Mucosa of descending colon (tissue), 3 donors: ENCODE results near the gene PSMC5. TPM values are rescaled to one million over a fixed set of nuclear protein-coding genes. Genes with fewer than 3 reads are reported as not detected.
"Not testable (repeated sequence)": the region's sequence is repeated elsewhere in the genome, so short reads cannot be mapped to it uniquely, and the experiment has no call there.

ENCODE experiments used
- ATAC-seq: fragments of 200-7000 bp; cut with Tn5 transposase; one replicate; pipeline ENCODE4 v1.9.1; 2020; ENCODE audit warnings: mild to moderate bottlenecking, moderate library complexity
- DNase-seq, 3 donors: peaks; one replicate each; pipeline ENCODE4 v3.0.0-alpha.2; 2020
- H3K36me3 ChIP-seq: fragments of 200-600 bp; one replicate; pipeline ENCODE4 v1.8.0; 2021; ENCODE audit warnings: low read depth, mild to moderate bottlenecking
- H3K4me1 ChIP-seq: fragments of 200-600 bp; one replicate; pipeline ENCODE4 v1.8.0; 2021; ENCODE audit warnings: low read depth, mild to moderate bottlenecking
- H3K4me3 ChIP-seq: fragments of 200-600 bp; one replicate; pipeline ENCODE4 v1.8.0; 2021; ENCODE audit warnings: mild to moderate bottlenecking
- H3K9me3 ChIP-seq: fragments of 200-600 bp; one replicate; pipeline ENCODE4 v1.8.0; 2021; ENCODE audit warnings: mild to moderate bottlenecking
- intact Hi-C, 2 donors: fragments of 100-400 bp; cut with DNase I in 1 of 2; cut with micrococcal nuclease in 1 of 2; formaldehyde crosslinking; loops; one replicate each; pipeline versions ENCODE4 v1.11.0 to v1.11.1; 2022; cut with DNase I, micrococcal nuclease
- total RNA-seq, 3 donors: library from RNA; stranded (reverse); fragmentation: NEBNext Ultra II Directional in 2 of 3; extraction: Animal tissue kit (Norgen Biotek cat#: 25700) in 2 of 3; gene quantifications; one replicate each; pipeline versions ENCODE4 v1.2.1 to v1.2.4, GENCODE V29; 2021 to 2023
- TF ChIP-seq, protein P1 (sequence below): fragments of 200-600 bp; IDR thresholded peaks from one replicate; pipeline ENCODE4 v1.8.0; 2022; ENCODE audit warnings: antibody characterized with exemption, mild to moderate bottlenecking
- donor health status: DM: no; HTN: no; CAD: no; lungs with moderate emphysema.
- donor health status: DM: no; HTN: no; CAD: no.
- donor health status: DM: no; HTN: yes; CAD: no.

The PSMC5 gene
- total RNA-seq, 3 donors from 2014 or later = 73.3 to 151 (median 96.4) TPM

DNA sequence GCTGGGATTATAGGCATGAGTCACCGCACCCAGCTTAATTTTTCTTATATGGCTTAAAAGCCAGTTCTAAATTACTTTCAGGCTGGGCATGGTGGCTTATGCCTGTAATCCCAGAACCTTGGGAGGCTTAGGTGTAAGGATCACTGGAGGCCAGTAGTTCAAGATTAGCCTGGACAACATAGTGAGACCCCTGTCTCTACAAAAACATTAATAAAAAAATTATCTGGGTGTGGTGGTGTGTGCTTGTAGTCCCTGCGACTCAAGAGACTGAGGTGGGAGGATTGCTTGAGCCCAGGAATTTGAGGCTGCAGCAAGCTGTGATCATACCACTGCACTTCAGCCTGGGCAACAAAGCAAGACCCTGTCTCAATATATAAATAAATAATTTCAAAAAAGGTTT lies 26.0 kb downstream of the PSMC5 start:
- Histone ChIP-seq H3K4me1 (no peaks in the 10 kb centered on the region), H3K4me3 (no peak overlapping the region), H3K36me3 (no peaks in the 10 kb centered on the region), H3K9me3 (no peaks in the 10 kb centered on the region)
- DNase-seq = no peak
- intact Hi-C loops = no loop called here
- TF ChIP-seq, protein P1, sequence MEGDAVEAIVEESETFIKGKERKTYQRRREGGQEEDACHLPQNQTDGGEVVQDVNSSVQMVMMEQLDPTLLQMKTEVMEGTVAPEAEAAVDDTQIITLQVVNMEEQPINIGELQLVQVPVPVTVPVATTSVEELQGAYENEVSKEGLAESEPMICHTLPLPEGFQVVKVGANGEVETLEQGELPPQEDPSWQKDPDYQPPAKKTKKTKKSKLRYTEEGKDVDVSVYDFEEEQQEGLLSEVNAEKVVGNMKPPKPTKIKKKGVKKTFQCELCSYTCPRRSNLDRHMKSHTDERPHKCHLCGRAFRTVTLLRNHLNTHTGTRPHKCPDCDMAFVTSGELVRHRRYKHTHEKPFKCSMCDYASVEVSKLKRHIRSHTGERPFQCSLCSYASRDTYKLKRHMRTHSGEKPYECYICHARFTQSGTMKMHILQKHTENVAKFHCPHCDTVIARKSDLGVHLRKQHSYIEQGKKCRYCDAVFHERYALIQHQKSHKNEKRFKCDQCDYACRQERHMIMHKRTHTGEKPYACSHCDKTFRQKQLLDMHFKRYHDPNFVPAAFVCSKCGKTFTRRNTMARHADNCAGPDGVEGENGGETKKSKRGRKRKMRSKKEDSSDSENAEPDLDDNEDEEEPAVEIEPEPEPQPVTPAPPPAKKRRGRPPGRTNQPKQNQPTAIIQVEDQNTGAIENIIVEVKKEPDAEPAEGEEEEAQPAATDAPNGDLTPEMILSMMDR = no peak
- no peak for ATAC-seq

DNA sequence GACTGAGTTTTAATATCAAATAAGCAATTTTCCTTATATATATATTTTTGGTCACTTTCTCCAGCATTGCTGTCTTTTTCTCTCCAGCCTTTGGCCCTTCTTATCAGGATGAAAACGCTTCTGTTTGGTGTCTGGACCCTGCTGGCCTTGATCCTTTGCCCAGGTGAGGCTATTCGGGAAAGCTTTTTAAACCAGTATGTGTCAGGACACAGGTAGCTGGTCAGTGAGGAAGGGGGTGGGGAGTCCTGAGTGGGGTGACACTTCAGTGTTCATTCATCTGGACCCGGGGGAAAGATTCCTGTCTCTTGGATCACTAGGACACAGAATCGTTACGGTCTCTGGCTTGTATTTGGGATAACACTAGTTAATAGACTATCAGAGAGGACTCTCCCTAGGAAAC lies 27.5 kb downstream of the PSMC5 start:
- Histone ChIP-seq H3K9me3 (no peaks in the 10 kb centered on the region), H3K4me1 (no peaks in the 10 kb centered on the region), H3K4me3 (no peak overlapping the region), H3K36me3 (no peaks in the 10 kb centered on the region)
- TF ChIP-seq, protein P1 = no peak
- intact Hi-C loops = no loop called here
- ATAC-seq = no peak
- no peak for DNase-seq

DNA sequence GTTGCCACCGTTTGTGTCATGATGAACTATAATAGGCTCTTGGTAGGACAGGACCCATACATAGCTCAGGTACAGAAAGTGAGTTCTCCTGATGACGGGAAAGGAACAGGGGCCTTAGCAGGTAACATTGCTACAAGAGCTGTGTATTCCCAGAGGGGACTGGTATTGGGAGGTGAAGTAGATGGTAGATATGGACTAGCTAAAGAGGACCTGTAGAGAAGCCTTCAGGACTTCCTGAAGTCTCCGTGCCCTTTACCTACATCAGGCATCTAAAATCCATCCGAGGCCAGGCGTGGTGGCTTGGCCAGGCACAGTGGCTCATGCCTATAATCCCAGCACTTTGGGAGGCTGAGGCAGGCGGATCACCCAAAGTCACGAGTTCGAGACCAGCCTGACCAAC lies 28.0 kb downstream of the PSMC5 start:
- no peaks in the 10 kb centered on the region for H3K4me1 ChIP-seq
- ATAC-seq (no peak), DNase-seq (no peak)
- no peaks in the 10 kb centered on the region for H3K36me3 ChIP-seq
- intact Hi-C loops = no loop called here
- TF ChIP-seq, protein P1 = no peak
- no peaks in the 10 kb centered on the region for H3K9me3 ChIP-seq
- H3K4me3 ChIP-seq = no peak overlapping the region

DNA sequence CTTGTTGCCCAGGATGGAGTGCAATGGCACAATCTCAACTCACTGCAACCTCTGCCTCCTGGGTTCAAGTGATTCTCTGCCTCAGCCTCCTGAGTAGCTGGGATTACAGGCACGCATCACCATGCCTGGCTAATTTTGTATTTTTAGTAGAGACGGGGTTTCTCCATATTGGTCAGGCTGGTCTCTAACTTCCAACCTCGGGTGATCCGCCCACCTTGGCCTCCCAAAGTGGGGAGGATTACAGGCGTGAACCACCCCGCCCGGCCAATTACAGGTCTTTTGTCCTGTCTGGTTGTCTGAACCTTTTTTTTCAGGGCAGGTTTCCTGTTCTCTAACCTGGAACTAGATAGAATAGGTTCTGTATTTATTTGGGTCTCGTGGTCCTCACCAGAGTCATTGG lies 29.2 kb downstream of the PSMC5 start:
- H3K4me3 ChIP-seq, H3K4me1 ChIP-seq, ATAC-seq, H3K36me3 ChIP-seq, intact Hi-C loops, DNase-seq, H3K9me3 ChIP-seq: not testable (repeated sequence)

DNA sequence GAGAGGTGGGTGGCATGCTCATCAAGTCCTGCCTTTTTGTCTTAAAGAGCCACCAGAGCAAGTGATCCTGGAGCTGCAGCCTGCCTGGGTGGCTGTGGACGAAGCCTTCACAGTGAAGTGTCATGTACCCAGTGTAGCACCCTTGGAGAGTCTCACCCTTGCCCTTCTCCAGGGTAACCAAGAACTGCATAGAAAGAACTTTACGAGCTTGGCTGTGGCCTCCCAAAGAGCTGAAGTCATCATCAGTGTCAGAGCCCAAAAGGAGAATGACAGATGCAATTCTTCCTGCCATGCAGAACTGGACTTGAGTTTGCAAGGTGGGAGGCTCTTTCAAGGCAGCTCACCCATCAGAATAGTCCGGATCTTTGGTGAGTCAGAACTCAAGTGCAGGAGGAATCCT lies 32.0 kb downstream of the PSMC5 start:
- no peaks in the 10 kb centered on the region for H3K4me1 ChIP-seq
- ATAC-seq (no peak), DNase-seq (no peak)
- no peak overlapping the region for H3K4me3 ChIP-seq
- TF ChIP-seq, protein P1 = no peak
- intact Hi-C loops = no loop called here
- no peaks in the 10 kb centered on the region for H3K36me3 ChIP-seq
- H3K9me3 ChIP-seq = no peaks in the 10 kb centered on the region

DNA sequence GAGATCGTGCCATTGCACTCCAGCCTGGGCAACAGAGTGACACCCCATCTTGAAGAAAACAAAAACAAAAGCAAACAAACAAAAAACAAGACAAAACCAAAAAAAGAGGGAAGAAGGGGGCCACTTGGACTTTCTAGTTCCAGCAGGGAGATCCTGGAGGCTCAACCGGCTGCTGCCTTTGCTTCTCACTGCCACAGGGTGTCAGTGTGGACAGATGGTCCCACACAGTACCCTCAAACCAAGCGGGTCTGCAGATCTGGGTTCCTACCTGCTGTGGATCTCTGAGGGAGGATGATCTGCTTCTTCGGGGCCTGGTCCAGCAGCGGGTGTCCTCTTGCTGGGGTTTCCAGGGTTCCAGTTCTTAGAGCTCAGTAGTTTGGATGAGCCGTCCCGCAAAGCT lies 39.4 kb downstream of the PSMC5 start:
- H3K4me3 ChIP-seq, H3K9me3 ChIP-seq, intact Hi-C loops, H3K36me3 ChIP-seq, DNase-seq, H3K4me1 ChIP-seq: not testable (repeated sequence)
- peak; percentile 27 for ATAC-seq

DNA sequence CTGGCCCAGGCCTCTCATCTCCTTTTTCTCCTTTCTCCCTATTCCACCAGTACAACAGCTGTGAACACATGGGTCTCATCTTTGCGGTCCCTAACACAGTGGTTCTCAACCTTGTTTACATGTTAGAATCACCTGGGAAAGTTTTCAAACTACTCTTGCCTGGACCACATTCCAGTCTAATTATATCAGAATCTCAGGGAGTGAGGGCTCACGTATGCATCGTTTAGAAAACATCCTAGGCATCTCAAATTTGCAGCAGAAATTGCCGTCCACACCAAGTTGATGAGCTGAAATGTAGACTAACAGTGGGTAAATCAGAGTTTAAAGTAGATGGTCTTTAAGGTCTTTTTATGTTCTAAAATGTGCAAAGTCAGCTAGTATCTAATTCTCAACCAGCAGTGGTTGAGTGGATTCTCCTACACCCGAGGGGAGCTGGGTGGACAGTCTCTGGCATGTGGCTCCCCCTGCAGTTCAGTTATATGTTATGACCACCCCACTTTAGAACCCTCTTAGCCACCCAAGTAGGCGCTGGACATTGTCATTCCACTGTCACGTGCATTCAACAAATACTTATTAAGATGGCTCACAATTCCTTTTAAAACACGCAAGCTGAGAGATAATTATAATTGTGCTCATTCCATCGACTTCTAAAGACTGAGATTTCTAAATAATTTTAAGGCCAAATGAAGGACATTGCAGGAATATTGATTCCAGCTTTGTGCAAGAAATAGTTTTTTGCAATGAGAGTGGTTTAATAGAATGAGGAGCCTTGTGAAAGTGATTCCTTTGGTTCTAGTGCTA lies 42.5 kb downstream of the PSMC5 start:
- H3K36me3 ChIP-seq, DNase-seq, H3K4me3 ChIP-seq, H3K9me3 ChIP-seq, H3K4me1 ChIP-seq, ATAC-seq, intact Hi-C loops: not testable (repeated sequence)

DNA sequence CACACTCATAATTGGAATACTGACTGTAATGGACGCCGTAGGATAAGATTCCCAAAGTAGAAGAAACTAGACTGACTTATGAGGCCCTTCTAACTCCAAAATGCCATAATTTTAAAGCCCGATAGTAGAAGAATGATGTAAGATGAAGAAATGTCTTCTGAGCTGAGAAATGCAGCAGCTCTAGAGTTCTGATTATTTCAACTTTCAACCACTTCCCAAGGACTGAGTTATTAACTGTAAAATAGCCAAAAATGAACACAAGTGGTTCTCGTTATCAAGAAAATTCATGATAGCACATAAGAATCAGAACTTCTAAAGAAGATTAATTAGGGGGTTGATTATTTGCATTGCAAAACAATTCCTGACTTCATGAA lies 43.0 kb downstream of the PSMC5 start:
- DNase-seq, ATAC-seq, H3K36me3 ChIP-seq, intact Hi-C loops, H3K4me3 ChIP-seq, H3K9me3 ChIP-seq, H3K4me1 ChIP-seq: not testable (repeated sequence)

DNA sequence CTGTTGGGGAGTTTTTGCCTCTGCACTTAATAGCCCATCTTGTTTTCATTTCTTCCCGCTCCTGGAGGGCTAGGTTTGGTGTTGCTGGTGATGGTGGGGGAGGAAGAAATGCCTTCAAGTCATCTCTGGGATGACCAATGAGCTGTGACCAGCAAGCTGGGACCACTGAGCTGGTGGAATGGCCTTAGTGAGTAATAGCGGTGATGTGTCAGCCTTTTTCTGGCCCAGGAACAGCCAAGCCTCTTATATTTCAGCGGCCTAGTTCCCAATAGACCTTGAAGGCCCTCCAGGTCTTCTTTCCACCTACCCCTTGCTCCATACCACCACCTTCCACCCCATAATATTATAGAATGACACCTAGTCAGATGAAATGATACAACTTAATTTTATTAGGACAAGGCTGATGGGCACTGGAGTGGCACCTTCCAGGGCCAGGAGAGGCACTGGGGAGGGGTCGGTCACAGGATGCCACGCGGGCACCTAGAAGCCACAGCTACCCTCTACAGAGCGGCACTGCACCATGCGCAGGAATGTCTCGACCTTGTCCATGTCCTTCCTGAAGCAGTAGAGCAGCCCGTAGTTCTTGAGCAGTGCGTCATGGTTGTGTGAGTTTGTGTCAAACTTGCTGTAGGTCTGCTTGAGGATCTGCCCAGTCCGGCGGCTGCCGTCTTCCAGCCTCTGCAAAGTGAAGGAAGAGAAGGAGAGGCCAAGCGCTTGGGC lies 44.6 kb downstream of the PSMC5 start:
- H3K36me3 ChIP-seq, DNase-seq, H3K4me1 ChIP-seq, H3K4me3 ChIP-seq, H3K9me3 ChIP-seq, ATAC-seq, intact Hi-C loops: not testable (repeated sequence)

DNA sequence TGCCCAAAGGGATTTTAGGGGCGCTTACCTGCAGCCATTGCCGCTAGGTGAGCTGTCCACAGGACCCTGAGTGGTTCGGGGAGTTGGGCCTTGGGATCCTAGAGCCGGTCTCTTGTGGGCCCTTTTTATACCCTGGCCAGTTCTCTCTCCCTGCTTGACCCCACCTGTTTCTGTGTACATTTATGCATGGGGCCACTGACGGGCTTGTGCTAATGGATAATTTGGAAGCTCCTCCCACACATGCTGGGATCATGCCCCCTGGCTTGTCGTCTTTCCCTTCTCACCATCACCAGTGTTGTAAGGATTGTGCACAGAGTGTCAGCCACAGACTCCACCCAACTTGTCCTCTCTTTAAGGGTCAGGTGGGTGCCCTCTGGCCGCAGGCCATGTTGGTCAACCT lies 46.3 kb downstream of the PSMC5 start, which contains the start of gene CSH2:
Gene CSH2, minus strand, starts transcription at position 101 of the 400 bp plus-strand sequence. Its CDS starts 63 bp downstream, at position 38.
- H3K4me1 ChIP-seq, DNase-seq, intact Hi-C loops, H3K9me3 ChIP-seq, H3K4me3 ChIP-seq, ATAC-seq, H3K36me3 ChIP-seq: not testable (repeated sequence)
